ENCODE results near the gene AGAP1.

- TF ChIP-seq CTCF (IDR thresholded peaks at IDR 0.05): no peak
- TF ChIP-seq POLR2A (IDR thresholded peaks at IDR 0.05): no peak
These were observed 348.0 kb downstream of the AGAP1 start for GRCh38 chr2:235841863-235842262.

Measured in heart left ventricle (tissue), 13 donors.